Endothelial cell of umbilical vein (primary cell): Measurements from ENCODE around the gene CAMK2D. TPM values are rescaled to one million over a fixed set of nuclear protein-coding genes. Genes with fewer than 3 reads are reported as not detected.
A peak's percentile ranks its signal among the peaks of the same experiment; 100 is the strongest.

Experiments used
- BruUV-seq: library from RNA; stranded (reverse); fragments of 400-500 nt; replicated peaks from 2 replicates; lab custom pipeline; 2021; lab: Mats Ljungman, UMichigan
- CTCF ChIA-PET: fragments of 300-600, 350-600 bp; sonication (Branson Sonifier 250); formaldehyde crosslinking; loops from one replicate; lab custom pipeline; 2021; ENCODE audit warnings: antibody characterized with exemption, inconsistent platforms; lab: Charles Lee
- POLR2A ChIA-PET: fragments of 300-600, 350-600 bp; sonication (Branson Sonifier 250); formaldehyde crosslinking; loops from one replicate; lab custom pipeline; 2021; ENCODE audit warnings: antibody characterized with exemption, inconsistent platforms; lab: Charles Lee
- DNase-seq: peaks from one replicate; pipeline ENCODE4 v3.0.0-alpha.2; 2011; ENCODE audit warnings: low read depth, low spot score
- FAIRE-seq: peaks from 2 replicates; lab custom pipeline; 2011; peaks lifted over from hg19 to GRCh38; lab: Jason Lieb, UNC
- H2AFZ ChIP-seq: 2 replicates; pipeline ENCODE4 v1.6.0; 2012; ENCODE audit warnings: low read depth, low read length, control low read depth, inconsistent platforms
- H3K27ac ChIP-seq: 2 replicates; pipeline ENCODE4 v1.5.1; 2011; ENCODE audit warnings: low read depth, mild to moderate bottlenecking, control low read depth, low read length, moderate library complexity; ENCODE audit not compliant: insufficient read depth
- H3K27me3 ChIP-seq, 2 experiments: 2 replicates each; pipeline versions ENCODE4 v1.6.0 to v1.6.1; 2011; ENCODE audit warnings: low read length in 2 of 2, mixed read lengths in 1 of 2; ENCODE audit not compliant: control insufficient read depth in 2 of 2, insufficient read depth in 2 of 2
- H3K36me3 ChIP-seq, 2 experiments: 2 replicates in 1 of 2; 3 replicates in 1 of 2; pipeline ENCODE4 v1.5.1; 2011; ENCODE audit warnings: low read length in 2 of 2, mild to moderate bottlenecking in 1 of 2, moderate library complexity in 1 of 2; ENCODE audit not compliant: control insufficient read depth in 2 of 2, insufficient read depth in 2 of 2; ENCODE audit errors: extremely low read depth in 1 of 2
- H3K4me1 ChIP-seq: 3 replicates; pipeline ENCODE4 v1.5.1; 2011; ENCODE audit warnings: mild to moderate bottlenecking, low read length; ENCODE audit not compliant: control insufficient read depth, insufficient read depth; ENCODE audit errors: extremely low read depth
- H3K4me2 ChIP-seq: 2 replicates; pipeline ENCODE4 v1.6.1; 2011; ENCODE audit warnings: low read length, control low read depth, mixed read lengths; ENCODE audit not compliant: insufficient read depth
- H3K4me3 ChIP-seq, 3 experiments: fragments of 200-600 bp in 1 of 3; sonication (generic), shearing (Covaris generic) in 1 of 3; replicated peaks in 1 of 3; 2 replicates each; pipeline ENCODE4 v1.5.1; 2011 to 2016; ENCODE audit warnings: control low read depth in 3 of 3, low read length in 3 of 3, mild to moderate bottlenecking in 2 of 3, inconsistent platforms in 1 of 3, low read depth in 1 of 3, moderate library complexity in 1 of 3; ENCODE audit not compliant: insufficient read depth in 1 of 3
- H3K79me2 ChIP-seq: 2 replicates; pipeline ENCODE4 v1.6.0; 2012; ENCODE audit warnings: low read length, inconsistent platforms; ENCODE audit not compliant: control insufficient read depth, insufficient read depth
- H3K9ac ChIP-seq: replicated peaks from 2 replicates; pipeline ENCODE3; 2011; ENCODE audit warnings: low read length, control low read depth; ENCODE audit not compliant: insufficient read depth; ENCODE audit errors: extremely low read depth
- H3K9me1 ChIP-seq: replicated peaks from 3 replicates; pipeline ENCODE4 v1.6.0; 2011; ENCODE audit warnings: mild to moderate bottlenecking, low read length; ENCODE audit not compliant: control insufficient read depth, insufficient read depth; ENCODE audit errors: extremely low read depth
- H3K9me3 ChIP-seq: replicated peaks from 2 replicates; pipeline ENCODE4 v1.5.1; 2012; ENCODE audit warnings: low read length, inconsistent platforms; ENCODE audit not compliant: control insufficient read depth, insufficient read depth
- H4K20me1 ChIP-seq: replicated peaks from 2 replicates; pipeline ENCODE3; 2011; ENCODE audit warnings: mild to moderate bottlenecking, low read length; ENCODE audit not compliant: control insufficient read depth, insufficient read depth; ENCODE audit errors: extremely low read depth
- EZH2 ChIP-seq: IDR thresholded peaks from 2 replicates; pipeline ENCODE4 v1.6.1; 2012; ENCODE audit warnings: borderline replicate concordance, low read depth, mild to moderate bottlenecking, moderate library complexity, low read length, inconsistent platforms; ENCODE audit not compliant: severe bottlenecking
- FOS ChIP-seq: IDR thresholded peaks from 2 replicates; pipeline ENCODE4 v1.6.1; 2011; ENCODE audit warnings: mild to moderate bottlenecking, low read length, moderate library complexity, borderline replicate concordance; ENCODE audit not compliant: insufficient read depth
- GATA2 ChIP-seq: IDR thresholded peaks from 2 replicates; pipeline ENCODE4 v1.7.0; 2011; ENCODE audit warnings: low read depth, mild to moderate bottlenecking, moderate library complexity, mixed read lengths, low read length; ENCODE audit not compliant: insufficient read length, insufficient read depth
- JUN ChIP-seq: IDR thresholded peaks from 2 replicates; pipeline ENCODE4 v1.6.1; 2011; ENCODE audit warnings: borderline replicate concordance, low read depth; ENCODE audit not compliant: insufficient read length, insufficient read depth
- MYC ChIP-seq: IDR thresholded peaks from one replicate; pipeline ENCODE4 v1.6.1; 2011; ENCODE audit warnings: mild to moderate bottlenecking, low read depth, low read length
- POLR2A ChIP-seq: IDR thresholded peaks from 2 replicates; pipeline ENCODE4 v1.6.1; 2012; ENCODE audit warnings: low read depth, mild to moderate bottlenecking, control low read depth, low read length
- POLR2AphosphoS5 ChIP-seq: IDR thresholded peaks from 2 replicates; pipeline ENCODE4 v1.6.1; 2012; ENCODE audit warnings: low read depth, mild to moderate bottlenecking, control low read depth, low read length, moderate library complexity; ENCODE audit not compliant: insufficient read depth
- dilution Hi-C: fragments of 300-500 bp; cut with MboI; formaldehyde crosslinking; loops from one replicate; pipeline ENCODE4 v1.15.0; 2019; ENCODE audit warnings: low sequenced_read_pairs; ENCODE audit not compliant: extremely low pct_ligation_motif_present
- intact Hi-C: fragments of 100-400 bp; cut with micrococcal nuclease; formaldehyde crosslinking; loops from one replicate; pipeline ENCODE4 v1.10.0; 2022
- polyA plus RNA-seq, 4 experiments: library from polyadenylated mRNA; depleted of rRNA in 3 of 4; stranded (reverse) in 3 of 4; unstranded in 1 of 4; fragments of >200 nt; gene quantifications; 2 replicates each; pipeline versions ENCODE4 v1.2.1 to v1.2.3, GENCODE V29; 2011 to 2012; ENCODE audit warnings: missing spikeins in 1 of 4
- total RNA-seq: library from RNA; stranded (reverse); gene quantifications from 2 replicates; pipeline ENCODE4 v1.2.3, GENCODE V29; 2021

Gene CAMK2D
- total and polyA plus RNA-seq, 2 donors (not counting 3 experiments of a cell fraction or from before 2014, with no cell fraction given), result 10.4 to 30.7 TPM

- no TSS peak for BruUV-seq
- DNase-seq (peak; percentile 83), FAIRE-seq (peak; percentile 52)
- Histone ChIP-seq H3K27me3 (no peaks in the 10 kb centered on the region), H4K20me1 (no peaks in the 10 kb centered on the region), H3K36me3 (no peaks in the 10 kb centered on the region), H3K9me1 (no peaks in the 10 kb centered on the region), H3K9ac (no peak overlapping the region), H3K4me3 (no peak overlapping the region), H2AFZ (peak overlapping the region; percentile 27), H3K9me3 (no peaks in the 10 kb centered on the region), H3K79me2 (no peaks in the 10 kb centered on the region), H3K27ac (peak overlapping the region; percentile 47), H3K4me1 (peaks cover 22% of the 10 kb centered on the region), H3K4me2 (peak overlapping the region; percentile 60)
- TF ChIP-seq POLR2A (no peak), GATA2 (peak; percentile 45), MYC (no peak)
- CTCF ChIA-PET, result interaction anchor here (1.2 to 2.5 kb wide), 3 partner anchors 10 to 50 kb away, joined by 5 to 8 read pairs (median 6); no protein-coding TSS in a partner anchor
- intact Hi-C loops (loop anchor here (1.0 kb wide), 1 partner anchor 23 kb away; no protein-coding TSS in a partner anchor), dilution Hi-C loops (no loop called here)
- POLR2A ChIA-PET, result no interaction called here
These were observed 316.3 kb downstream of the CAMK2D start for GRCh38 chr4:113445286-113445685.

- dilution Hi-C loops, result no loop called here
- ChIA-PET CTCF (interaction anchor here (0.6 to 2.5 kb wide), 5 partner anchors 9 to 104 kb away, joined by 3 to 8 read pairs (median 5); no protein-coding TSS in a partner anchor), POLR2A (interaction anchor here (1.0 kb wide), 1 partner anchor 23 kb away, joined by 4 read pairs; no protein-coding TSS in a partner anchor)
- TF ChIP-seq FOS (peak; percentile 55), EZH2 (no peak), GATA2 (no peak), MYC (no peak), JUN (peak; percentile 37), POLR2AphosphoS5 (no peak), POLR2A (no peak)
- peak overlapping the region; percentile 42 for H2AFZ ChIP-seq
- H4K20me1 ChIP-seq, result no peaks in the 10 kb centered on the region
- H3K79me2 ChIP-seq, result no peaks in the 10 kb centered on the region
- H3K4me1 ChIP-seq, result peaks cover 22% of the 10 kb centered on the region
- H3K36me3 ChIP-seq, result no peaks in the 10 kb centered on the region
- H3K27ac ChIP-seq, result peak overlapping the region; percentile 48
- no peak overlapping the region for H3K9ac ChIP-seq
- intact Hi-C loops, result loop anchor here (1.0 kb wide), 2 partner anchors 8 to 9 kb away; no protein-coding TSS in a partner anchor
- no peak for FAIRE-seq
- H3K4me3 ChIP-seq, result no peak overlapping the region
- H3K9me3 ChIP-seq, result no peaks in the 10 kb centered on the region
- no peaks in the 10 kb centered on the region for H3K27me3 ChIP-seq
- H3K9me1 ChIP-seq, result no peaks in the 10 kb centered on the region
- H3K4me2 ChIP-seq, result peak overlapping the region; percentile 60
- peak; percentile 91 for DNase-seq
- no TSS peak for BruUV-seq
These were observed 317.2 kb downstream of the CAMK2D start for GRCh38 chr4:113444386-113444785.
